DND-41 (cell line): ENCODE measurements around the gene SEC16A.

Experiments used
- EZH2 ChIP-seq: IDR thresholded peaks from 3 replicates; pipeline ENCODE4 v1.6.1; 2012; ENCODE audit warnings: borderline replicate concordance, low read depth, mild to moderate bottlenecking, moderate library complexity, low read length, inconsistent platforms; ENCODE audit not compliant: severe bottlenecking
- TF ChIP-seq, protein P1 (sequence below): IDR thresholded peaks from 2 replicates; pipeline ENCODE4 v1.5.1; 2012; ENCODE audit warnings: borderline replicate concordance, low read length, moderate library complexity, mild to moderate bottlenecking; ENCODE audit not compliant: poor library complexity, severe bottlenecking; ENCODE audit errors: extremely low read depth

DNA sequence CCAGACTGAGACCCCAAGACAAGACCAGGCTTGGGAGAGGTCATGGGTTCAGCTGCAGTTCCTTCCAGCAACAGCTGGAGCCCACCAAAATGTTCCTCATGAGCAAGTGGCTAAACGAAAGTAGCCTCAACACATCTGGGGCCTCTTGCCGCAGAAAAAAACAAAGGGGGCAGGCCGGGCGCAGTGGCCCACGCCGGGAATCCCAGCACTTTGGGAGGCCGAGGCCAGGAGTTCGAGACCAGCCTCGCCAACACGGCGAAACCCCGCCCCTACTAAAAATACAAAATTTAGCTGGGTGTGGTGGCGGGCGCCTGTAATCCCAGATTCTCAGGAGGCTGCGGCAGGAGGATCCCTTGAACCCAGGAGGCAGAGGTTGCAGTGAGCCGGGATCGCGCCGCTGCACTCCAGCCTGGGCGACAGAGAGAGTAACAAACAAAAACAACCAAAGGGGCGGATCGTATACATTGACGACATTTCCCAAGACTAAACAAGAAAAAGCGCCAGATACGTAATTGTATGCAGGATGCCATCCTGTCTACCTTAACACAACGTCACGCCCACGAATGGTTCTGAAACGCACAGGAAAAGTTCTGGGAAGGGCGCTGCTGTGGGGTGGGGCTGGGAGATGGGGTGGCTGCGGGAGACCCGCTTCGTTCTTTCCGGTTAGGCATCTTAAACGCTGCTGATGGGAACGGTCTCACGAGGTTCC is 44.8 kb downstream of the SEC16A start:
- TF ChIP-seq, protein P1, sequence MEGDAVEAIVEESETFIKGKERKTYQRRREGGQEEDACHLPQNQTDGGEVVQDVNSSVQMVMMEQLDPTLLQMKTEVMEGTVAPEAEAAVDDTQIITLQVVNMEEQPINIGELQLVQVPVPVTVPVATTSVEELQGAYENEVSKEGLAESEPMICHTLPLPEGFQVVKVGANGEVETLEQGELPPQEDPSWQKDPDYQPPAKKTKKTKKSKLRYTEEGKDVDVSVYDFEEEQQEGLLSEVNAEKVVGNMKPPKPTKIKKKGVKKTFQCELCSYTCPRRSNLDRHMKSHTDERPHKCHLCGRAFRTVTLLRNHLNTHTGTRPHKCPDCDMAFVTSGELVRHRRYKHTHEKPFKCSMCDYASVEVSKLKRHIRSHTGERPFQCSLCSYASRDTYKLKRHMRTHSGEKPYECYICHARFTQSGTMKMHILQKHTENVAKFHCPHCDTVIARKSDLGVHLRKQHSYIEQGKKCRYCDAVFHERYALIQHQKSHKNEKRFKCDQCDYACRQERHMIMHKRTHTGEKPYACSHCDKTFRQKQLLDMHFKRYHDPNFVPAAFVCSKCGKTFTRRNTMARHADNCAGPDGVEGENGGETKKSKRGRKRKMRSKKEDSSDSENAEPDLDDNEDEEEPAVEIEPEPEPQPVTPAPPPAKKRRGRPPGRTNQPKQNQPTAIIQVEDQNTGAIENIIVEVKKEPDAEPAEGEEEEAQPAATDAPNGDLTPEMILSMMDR = no peak
- no peak for TF ChIP-seq EZH2
